NCI-H2227 treated with DMSO at 0.1 percent for 48 hours (cell line): ENCODE results near the gene MMD2.
"Not testable (repeated sequence)": the region's sequence is repeated elsewhere in the genome, so short reads cannot be mapped to it uniquely, and the experiment has no call there.

ENCODE experiments used
- DNase-seq: peaks from one replicate; lab custom pipeline; 2025; lab: John Stamatoyannopoulos, UW

Gene MMD2

GRCh38 chr7:4894482-4894881 is 64.5 kb downstream of the MMD2 start:
- DNase-seq = no peak

- no peak for DNase-seq
Observed at GRCh38 chr7:4893929-4894475, 65.0 kb downstream of the MMD2 start.

- DNase-seq = not testable (repeated sequence)
Observed at GRCh38 chr7:4893188-4893587, 65.8 kb downstream of the MMD2 start.

- not testable (repeated sequence) for DNase-seq
Observed at GRCh38 chr7:4891522-4891921, 67.5 kb downstream of the MMD2 start.

- no peak for DNase-seq
Observed at GRCh38 chr7:4889682-4890081, 69.3 kb downstream of the MMD2 start.

- DNase-seq = no peak
Observed at GRCh38 chr7:4888161-4888560, 70.8 kb downstream of the MMD2 start.

- DNase-seq = no peak
Observed at GRCh38 chr7:4886671-4887070, 72.3 kb downstream of the MMD2 start.

- DNase-seq = no peak
Observed at GRCh38 chr7:4885317-4885807, 73.6 kb downstream of the MMD2 start.

GRCh38 chr7:4884164-4884563 is 74.8 kb downstream of the MMD2 start:
- DNase-seq = no peak

GRCh38 chr7:4883372-4884144 is 75.4 kb downstream of the MMD2 start, which contains the start of gene RADIL:
RADIL (minus strand) TSS chr7:4883716; CDS start chr7:4878139, 5,577 bp downstream.
- peak; percentile 80 for DNase-seq

- no peak for DNase-seq
Observed at GRCh38 chr7:4883033-4883371, 76.0 kb downstream of the MMD2 start.

- DNase-seq = peak; percentile 5
Observed at GRCh38 chr7:4882169-4883032, 76.6 kb downstream of the MMD2 start.

GRCh38 chr7:4880218-4880617 is 78.8 kb downstream of the MMD2 start:
- no peak for DNase-seq

GRCh38 chr7:4879396-4880081 is 79.4 kb downstream of the MMD2 start:
- no peak for DNase-seq

- DNase-seq = no peak
Observed at GRCh38 chr7:4878336-4879335, 80.4 kb downstream of the MMD2 start.

- no peak for DNase-seq
Observed at GRCh38 chr7:4876586-4876985, 82.4 kb downstream of the MMD2 start.

GRCh38 chr7:4875391-4875790 is 83.6 kb downstream of the MMD2 start:
- no peak for DNase-seq

GRCh38 chr7:4873071-4873944 is 85.7 kb downstream of the MMD2 start:
- DNase-seq = no peak

- no peak for DNase-seq
Observed at GRCh38 chr7:4871930-4872675, 86.9 kb downstream of the MMD2 start.
